Muscle layer of colon (tissue), 2 donors: ENCODE data around the gene ART1.
"Not testable (repeated sequence)": the region's sequence is repeated elsewhere in the genome, so short reads cannot be mapped to it uniquely, and the experiment has no call there.

Experiments used
- H3K27ac ChIP-seq: one replicate; pipeline ENCODE4 v1.7.0; 2013; ENCODE audit warnings: low read depth, mild to moderate bottlenecking, low read length, moderate library complexity
- H3K27me3 ChIP-seq, 2 donors: one replicate each; pipeline ENCODE4 v1.7.0; 2013; ENCODE audit warnings: low read length in 2 of 2, mild to moderate bottlenecking in 2 of 2; ENCODE audit not compliant: insufficient read depth in 2 of 2, control insufficient read depth in 1 of 2
- H3K36me3 ChIP-seq: one replicate; pipeline ENCODE4 v1.7.0; 2013; ENCODE audit warnings: mild to moderate bottlenecking, low read length; ENCODE audit not compliant: insufficient read depth
- H3K4me1 ChIP-seq: one replicate; pipeline ENCODE4 v1.7.0; 2013; ENCODE audit warnings: mild to moderate bottlenecking, low read length; ENCODE audit not compliant: insufficient read depth
- H3K4me3 ChIP-seq, 2 donors: one replicate each; pipeline ENCODE4 v1.7.0; 2013; ENCODE audit warnings: low read length in 2 of 2, low read depth in 1 of 2, mild to moderate bottlenecking in 1 of 2, moderate library complexity in 1 of 2
- H3K9ac ChIP-seq: one replicate; pipeline ENCODE4 v1.7.0; 2013; ENCODE audit warnings: low read length
- H3K9me3 ChIP-seq: one replicate; pipeline ENCODE4 v1.7.0; 2013; ENCODE audit warnings: mild to moderate bottlenecking, low read length
- donor health status: abdominal sarcoma.
- donor health status: Adenocarcinoma of cecum.

The ART1 gene

DNA sequence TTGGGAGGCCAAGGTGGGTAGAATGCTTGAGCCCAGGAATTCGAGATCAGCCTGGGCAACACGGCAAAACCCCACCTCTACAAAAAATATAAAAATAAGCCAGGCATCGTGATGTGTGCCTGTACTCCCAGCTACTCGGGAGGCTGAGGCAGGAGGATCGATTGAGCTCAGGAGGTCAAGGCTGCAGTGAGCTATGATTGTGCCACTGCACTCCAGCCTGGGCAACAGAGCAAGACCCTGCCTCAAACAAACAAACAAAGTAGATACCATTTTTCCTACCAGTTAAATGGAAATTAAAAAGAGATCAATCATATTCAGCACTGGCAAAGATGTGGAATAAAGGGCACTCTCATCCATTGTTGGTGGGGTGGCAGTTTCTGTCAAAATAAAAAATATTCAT lies 12.4 kb downstream of the ART1 start:
- H3K9ac ChIP-seq, H3K36me3 ChIP-seq, H3K27me3 ChIP-seq, H3K9me3 ChIP-seq, H3K27ac ChIP-seq, H3K4me3 ChIP-seq, H3K4me1 ChIP-seq: not testable (repeated sequence)

DNA sequence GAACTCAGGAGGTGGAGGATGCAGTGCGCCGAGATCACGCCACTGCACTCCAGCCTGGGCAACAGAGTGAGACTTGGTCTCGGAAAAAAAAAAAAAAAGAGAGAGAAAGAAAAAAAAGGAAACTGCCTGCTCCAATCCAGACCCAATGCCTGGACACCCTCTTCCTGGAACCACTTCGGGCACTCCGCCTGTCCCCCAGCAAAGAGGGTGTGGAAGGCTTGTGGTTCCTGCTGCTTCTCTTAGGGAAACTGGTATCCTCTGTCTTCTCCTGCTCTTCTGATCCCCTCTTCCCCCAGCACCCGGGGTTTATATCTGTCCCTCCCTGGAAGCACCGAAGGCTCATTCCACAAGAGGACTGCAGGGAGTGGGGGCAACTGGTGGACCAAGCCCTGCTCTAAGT lies 13.3 kb downstream of the ART1 start:
- Histone ChIP-seq H3K4me1 (no peaks in the 10 kb centered on the region), H3K9me3 (no peaks in the 10 kb centered on the region), H3K27ac (no peak overlapping the region), H3K4me3 (no peak overlapping the region), H3K36me3 (no peaks in the 10 kb centered on the region), H3K27me3 (no peaks in the 10 kb centered on the region), H3K9ac (no peak overlapping the region)

DNA sequence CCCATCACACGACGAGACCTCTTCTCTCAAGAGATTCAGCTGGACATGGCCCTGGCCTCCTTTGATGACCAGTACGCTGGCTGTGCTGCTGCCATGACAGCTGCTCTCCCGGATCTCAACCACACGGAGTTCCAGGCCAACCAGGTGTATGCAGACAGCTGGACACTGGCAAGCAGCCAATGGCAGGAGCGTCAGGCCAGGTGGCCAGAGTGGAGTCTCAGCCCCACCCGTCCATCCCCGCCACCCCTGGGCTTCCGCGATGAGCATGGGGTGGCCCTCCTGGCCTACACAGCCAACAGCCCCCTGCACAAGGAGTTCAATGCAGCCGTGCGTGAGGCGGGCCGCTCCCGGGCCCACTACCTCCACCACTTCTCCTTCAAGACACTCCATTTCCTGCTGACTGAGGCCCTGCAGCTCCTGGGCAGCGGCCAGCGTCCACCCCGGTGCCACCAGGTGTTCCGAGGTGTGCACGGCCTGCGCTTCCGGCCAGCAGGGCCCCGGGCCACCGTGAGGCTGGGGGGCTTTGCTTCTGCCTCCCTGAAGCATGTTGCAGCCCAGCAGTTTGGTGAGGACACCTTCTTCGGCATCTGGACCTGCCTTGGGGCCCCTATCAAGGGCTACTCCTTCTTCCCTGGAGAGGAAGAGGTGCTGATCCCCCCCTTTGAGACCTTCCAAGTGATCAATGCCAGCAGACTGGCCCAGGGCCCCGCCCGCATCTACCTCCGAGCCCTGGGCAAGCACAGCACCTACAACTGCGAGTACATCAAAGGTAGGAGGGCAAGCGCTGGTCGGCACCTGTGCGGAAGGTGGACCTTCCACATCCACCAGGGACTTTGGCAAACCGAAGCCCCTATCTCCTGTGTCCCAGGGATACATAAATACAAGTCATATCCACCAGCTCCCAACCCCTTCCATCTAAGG lies 14.9 kb downstream of the ART1 start:
- Histone ChIP-seq H3K4me1 (no peaks in the 10 kb centered on the region), H3K27me3 (no peaks in the 10 kb centered on the region)

DNA sequence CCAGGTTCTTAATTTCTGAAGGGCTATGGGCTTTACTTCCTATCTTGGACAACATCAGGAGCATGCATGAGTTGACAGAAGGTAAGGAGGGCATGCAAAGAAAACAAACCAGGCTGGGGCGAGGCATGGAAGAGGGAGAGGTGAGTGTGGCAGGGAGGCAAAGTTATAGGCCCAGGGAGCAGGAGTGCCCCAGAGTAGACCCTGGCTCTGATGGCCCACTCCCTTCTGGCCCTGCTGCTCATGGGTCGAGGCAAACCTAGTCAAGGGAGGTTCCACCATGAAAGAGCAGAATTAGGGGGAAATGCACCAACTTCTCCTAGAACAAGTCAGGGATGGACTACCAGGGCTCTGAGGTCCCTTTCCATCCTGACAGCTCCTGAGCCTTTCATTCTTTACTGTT lies 16.0 kb downstream of the ART1 start:
- Histone ChIP-seq H3K9ac (no peak overlapping the region), H3K27ac (no peak overlapping the region), H3K4me3 (no peak overlapping the region), H3K36me3 (peaks cover 4% of the 10 kb centered on the region), H3K9me3 (no peaks in the 10 kb centered on the region), H3K27me3 (no peaks in the 10 kb centered on the region), H3K4me1 (no peaks in the 10 kb centered on the region)

More for the DNA sequence above, 14.9 kb downstream of the ART1 start:
- Histone ChIP-seq H3K4me3 (no peak overlapping the region), H3K27ac (no peak overlapping the region), H3K9me3 (no peaks in the 10 kb centered on the region), H3K36me3 (no peaks in the 10 kb centered on the region), H3K9ac (no peak overlapping the region)

DNA sequence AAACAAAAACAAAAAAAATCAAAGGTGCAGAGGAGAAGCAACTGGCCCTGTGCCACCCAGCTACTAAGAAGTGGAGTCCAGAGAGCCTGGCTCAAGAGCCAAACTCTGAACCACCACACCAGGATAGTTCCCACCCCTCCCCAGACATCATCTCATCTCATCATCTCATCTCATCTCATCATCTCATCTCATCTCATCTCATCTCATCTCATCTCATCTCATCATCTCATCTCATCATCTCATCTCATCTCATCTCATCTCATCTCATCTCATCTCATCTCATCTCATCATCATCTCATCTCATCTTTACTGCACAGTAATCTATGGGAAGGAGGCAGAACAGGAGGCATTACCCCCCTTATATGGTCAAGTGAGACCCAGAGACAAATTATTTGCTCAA lies 17.9 kb downstream of the ART1 start:
- Histone ChIP-seq H3K4me3 (no peak overlapping the region), H3K4me1 (no peaks in the 10 kb centered on the region), H3K27ac (no peak overlapping the region), H3K9me3 (no peaks in the 10 kb centered on the region), H3K36me3 (peaks cover 12% of the 10 kb centered on the region), H3K9ac (no peak overlapping the region), H3K27me3 (no peaks in the 10 kb centered on the region)

DNA sequence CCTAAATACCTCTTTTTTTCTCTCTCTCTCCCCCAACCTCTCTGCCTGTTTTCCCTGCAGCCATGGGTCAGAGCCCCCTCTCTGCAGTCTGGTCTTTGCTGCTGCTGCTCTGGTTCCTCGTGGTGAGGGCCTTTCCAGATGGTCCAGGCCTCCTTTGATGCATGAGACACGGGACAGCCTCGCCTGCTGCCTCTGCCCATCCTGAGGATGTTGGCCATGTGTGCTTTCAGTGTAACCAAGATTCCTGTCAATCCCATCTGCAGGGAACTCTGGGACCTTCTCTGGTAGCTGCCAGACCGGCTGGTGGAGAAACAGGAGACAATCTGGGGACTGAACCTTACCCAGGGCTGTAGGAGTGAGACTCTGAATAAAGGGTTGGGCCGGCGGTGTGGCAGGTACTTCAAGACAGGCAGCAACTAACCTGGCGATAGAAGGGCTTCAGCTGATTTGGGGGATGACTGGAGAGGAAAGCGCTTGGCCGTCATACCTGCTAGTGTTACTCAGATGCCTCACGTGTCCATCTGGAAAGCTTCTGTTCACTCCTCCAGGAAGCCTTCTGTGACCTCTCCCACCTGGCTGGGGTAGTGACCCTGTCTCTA lies 19.2 kb downstream of the ART1 start:
- Histone ChIP-seq H3K36me3 (peaks cover 16% of the 10 kb centered on the region), H3K27me3 (no peaks in the 10 kb centered on the region), H3K9me3 (no peaks in the 10 kb centered on the region), H3K4me3 (no peak overlapping the region), H3K27ac (no peak overlapping the region), H3K9ac (no peak overlapping the region), H3K4me1 (no peaks in the 10 kb centered on the region)

DNA sequence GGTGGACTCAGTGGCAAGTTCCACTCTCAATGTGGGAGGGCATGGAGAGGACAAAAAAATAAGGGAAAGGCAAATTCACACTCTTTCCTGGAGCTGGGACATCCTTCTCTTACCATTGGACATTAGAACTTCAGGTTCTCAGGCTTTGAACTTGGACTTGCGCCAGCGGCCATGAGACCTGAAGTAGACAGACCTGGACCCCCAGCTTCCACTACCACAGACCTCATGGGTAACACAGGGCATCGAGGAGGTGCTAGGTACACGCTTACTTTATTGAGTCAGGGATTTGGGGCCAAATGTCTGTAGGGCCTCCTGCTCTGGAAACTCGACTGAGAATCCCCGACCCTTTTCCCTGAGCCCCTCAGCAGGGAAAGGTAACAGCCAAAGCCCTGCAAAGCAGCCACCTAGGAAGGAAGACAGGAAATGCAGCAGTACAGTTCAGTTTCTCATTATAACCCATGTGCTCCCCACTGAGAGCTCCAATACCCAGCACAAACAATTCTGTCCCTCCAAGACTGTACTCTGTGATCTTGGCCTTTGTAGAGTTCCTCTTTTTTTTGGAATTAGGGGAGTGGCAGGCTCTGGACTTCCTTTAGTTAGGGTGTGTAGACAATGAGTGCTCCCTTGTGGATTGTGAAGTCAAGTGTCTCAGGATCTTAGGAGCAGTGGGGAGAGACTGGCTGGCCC lies 20.6 kb downstream of the ART1 start:
- Histone ChIP-seq H3K36me3 (peaks cover 20% of the 10 kb centered on the region), H3K4me3 (no peak overlapping the region), H3K27me3 (no peaks in the 10 kb centered on the region), H3K9ac (no peak overlapping the region), H3K27ac (no peak overlapping the region), H3K4me1 (no peaks in the 10 kb centered on the region), H3K9me3 (no peaks in the 10 kb centered on the region)

DNA sequence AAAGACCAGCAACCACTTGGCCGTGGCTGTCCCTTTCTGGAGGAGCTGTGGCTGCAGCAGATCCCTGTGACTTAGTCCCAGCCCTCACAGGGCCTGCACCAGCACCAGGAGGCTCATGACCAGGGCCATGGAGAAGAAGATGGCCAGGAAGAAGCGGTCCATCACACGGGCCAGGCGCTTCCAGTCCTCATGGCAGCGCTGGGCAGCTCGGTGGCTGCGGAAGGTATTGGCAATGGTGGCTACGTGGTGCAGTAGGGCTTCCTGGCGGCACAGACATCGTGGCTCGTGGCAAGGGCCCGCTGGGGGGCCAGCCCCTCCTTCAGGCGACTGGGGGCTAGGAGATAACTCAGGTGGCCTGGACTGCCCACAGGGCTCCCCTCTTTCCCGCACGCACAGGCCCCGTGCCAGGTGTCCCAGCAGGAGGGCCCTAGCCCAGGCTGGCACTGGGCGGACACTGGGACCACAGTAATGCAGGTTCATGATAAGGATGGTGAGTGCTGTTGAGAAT lies 21.1 kb downstream of the ART1 start:
- Histone ChIP-seq H3K36me3 (peaks cover 20% of the 10 kb centered on the region), H3K9ac (no peak overlapping the region), H3K27ac (no peak overlapping the region)

DNA sequence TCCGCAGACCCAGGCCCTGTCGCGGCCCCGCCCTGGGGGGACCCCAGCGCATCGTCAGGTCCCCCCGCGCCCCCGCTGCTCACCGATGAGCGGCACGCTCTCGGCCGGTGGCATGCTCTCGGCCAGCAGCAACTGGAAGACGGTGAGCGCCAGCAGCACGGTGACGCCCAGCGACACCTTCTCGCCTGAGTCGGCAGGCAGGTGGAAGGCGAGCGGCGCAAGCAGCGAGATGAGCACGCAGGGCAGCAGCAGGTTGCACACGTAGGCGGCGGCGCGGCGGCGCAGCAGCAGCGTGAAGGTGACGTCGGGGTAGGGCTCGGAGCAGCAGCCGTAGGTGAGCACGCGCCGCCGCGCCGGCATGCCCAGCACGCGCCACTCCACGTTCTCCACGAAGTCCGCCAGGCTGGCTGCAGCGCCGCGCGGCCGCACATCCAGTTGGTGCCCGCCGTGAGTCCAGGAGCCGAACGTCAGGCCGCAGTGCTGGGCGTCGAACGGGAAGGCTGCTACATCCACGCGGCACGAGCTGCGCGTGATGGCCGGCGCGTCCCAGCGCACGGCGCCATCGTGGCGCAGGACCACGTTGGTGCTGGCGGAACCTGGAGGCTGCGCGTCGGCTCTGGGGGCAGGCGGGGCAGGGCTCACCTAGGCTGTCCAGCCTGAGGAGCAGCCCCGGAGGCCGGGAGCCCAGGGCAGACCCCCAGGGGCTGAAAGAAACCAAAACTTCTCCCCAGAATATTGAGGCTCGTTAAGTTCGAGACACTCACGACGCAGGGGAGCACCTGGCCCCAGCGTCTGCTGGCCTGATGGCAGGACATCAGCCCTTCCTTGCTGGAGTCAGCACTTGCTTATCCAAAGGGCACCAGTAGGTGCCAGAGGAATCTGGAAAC lies 22.5 kb downstream of the ART1 start:
- Histone ChIP-seq H3K36me3 (peaks cover 26% of the 10 kb centered on the region), H3K27me3 (no peaks in the 10 kb centered on the region), H3K4me3 (no peak overlapping the region), H3K4me1 (no peaks in the 10 kb centered on the region), H3K9me3 (no peaks in the 10 kb centered on the region), H3K9ac (no peak overlapping the region), H3K27ac (no peak overlapping the region)

More for the DNA sequence above, 21.1 kb downstream of the ART1 start:
- Histone ChIP-seq H3K27me3 (no peaks in the 10 kb centered on the region), H3K4me1 (no peaks in the 10 kb centered on the region), H3K9me3 (no peaks in the 10 kb centered on the region), H3K4me3 (no peak overlapping the region)

DNA sequence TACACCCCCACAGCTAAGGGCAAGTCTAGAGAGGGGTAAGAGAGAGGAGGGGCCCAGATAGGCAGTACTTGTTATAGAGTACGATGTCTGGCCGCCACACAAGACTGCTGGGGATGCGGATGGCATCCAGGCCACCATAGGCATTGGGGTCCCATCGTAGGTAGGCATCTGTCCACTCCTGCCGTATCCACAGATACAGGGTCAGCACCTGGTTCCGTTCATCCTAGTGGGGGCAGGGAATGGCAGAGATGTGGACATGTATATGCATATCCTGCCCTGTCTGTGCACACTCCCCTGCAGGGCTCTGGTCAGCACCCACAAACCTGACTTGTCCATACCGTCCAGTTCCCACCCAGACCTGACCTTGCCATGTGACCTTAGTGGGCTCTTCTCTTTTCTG lies 24.2 kb downstream of the ART1 start:
- peaks cover 35% of the 10 kb centered on the region for H3K36me3 ChIP-seq

More for the DNA sequence above, 24.2 kb downstream of the ART1 start:
- no peak overlapping the region for H3K4me3 ChIP-seq
- H3K27me3 ChIP-seq: no peaks in the 10 kb centered on the region
- H3K9me3 ChIP-seq: no peaks in the 10 kb centered on the region
- H3K27ac ChIP-seq: no peak overlapping the region
- no peaks in the 10 kb centered on the region for H3K4me1 ChIP-seq
- no peak overlapping the region for H3K9ac ChIP-seq
